ENCODE data around the gene THRSP.

DNA sequence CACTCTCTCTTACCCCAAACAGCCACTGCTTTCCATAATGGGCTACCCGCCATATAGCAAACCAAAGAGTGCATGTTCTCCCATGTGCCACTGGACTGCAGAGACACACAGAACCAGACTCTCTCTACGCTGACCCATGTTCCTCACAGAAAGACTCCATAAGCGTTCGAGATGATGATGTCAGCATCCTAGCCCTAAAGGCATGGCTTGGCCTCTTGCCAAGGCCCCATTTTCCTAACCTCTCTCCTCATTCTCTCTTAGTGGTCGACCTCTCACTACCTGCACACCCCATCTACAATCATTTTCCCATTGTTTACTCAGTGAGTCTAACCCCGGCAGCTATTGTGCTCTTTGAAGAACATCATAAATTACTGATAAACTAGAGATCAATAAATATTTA, 11.1 kb downstream of the THRSP start:
- TF ChIP-seq ZNF274 (IDR thresholded peaks at IDR 0.05; ENCODE audit: low read depth, low read length) (no peak), SUZ12 (IDR thresholded peaks at IDR 0.05; ENCODE audit: extremely low read depth, insufficient read depth, insufficient read length) (no peak), YY1 (IDR thresholded peaks at IDR 0.05; ENCODE audit: insufficient read depth, insufficient read length) (no peak)
